ENCODE measurements around the gene HTT. TPM values are rescaled to one million over a fixed set of nuclear protein-coding genes. Genes with fewer than 3 reads are reported as not detected.

The HTT gene
- total RNA-seq, 2 experiments from 2014 or later: 52.5 to 55.7 TPM

DNA sequence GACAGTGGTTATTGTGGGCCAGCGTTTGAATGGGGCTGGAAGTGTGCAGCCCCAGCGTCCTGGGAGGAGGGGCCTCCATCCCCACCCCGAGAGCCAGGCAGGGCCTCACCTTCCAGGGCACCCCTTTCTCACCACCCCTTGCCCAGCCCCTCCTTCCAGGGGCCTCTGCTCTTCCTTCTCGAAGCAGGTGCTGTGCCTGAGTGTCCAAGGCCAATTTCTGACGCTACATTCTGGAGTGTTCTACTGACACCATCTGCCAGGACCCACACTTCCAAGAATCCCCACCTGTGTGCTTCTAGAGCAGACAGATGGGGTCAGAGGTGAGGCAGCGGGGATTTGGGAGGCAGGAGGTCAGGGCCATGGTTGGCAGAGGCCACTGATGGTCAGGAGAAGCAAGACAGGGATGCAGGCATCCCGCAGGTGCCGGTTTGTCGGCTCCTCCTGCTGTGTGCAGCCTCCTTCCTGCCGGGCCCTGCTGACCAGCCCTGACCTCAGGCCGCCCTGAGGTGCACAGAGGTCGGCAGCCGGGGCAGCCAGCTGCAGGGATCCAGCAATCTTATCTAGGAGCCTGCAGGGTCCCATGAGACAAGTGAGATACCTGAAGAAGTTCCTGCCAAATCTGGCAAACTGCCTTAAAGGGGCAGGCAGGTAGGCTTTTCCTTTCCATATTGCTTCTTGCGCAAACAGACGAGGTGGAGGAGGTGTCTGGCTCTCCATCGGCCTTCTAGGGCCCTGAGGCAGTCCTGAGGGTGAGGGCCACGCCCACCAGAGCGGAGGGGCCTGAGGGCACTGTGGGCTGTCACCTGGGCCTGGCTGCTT, 193.3 kb downstream of the HTT start:
- CTCF ChIA-PET: no interaction called here
- POLR2A ChIA-PET: no interaction called here

DNA sequence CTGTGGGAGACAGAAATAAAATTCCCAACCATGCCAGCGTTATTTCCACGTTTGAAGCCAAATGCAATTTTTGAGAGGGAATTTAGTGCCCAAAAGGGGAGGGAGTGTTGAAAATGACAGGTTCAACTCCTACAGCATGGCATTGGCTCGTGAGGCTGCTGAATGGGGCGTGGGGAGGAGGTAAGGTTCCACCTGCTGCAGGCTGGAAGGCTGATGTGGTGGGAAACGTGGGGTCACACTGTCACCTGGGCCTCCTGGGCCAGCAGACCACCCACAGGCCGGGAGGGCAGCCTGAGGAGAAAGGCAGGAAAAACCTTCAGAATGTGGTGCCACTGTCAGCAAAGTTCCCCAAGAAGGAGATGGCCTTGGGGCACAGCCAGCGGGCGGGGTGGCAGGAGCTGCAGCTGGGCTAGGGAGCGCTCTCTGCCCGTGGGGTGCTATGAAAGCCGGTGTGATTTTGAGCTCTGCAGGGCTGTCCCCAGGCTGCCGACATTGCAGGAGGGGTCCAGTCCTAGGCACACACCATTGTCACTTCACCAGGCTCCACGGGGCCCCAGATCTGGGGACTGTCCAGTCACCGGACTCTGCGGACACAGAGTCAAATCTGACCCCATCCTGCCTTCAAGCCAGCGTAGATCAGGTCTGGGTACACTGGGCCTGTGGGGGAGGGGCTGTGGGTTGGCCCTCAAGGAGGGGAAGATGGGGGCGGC, 194.1 kb downstream of the HTT start:
- CTCF ChIA-PET: no interaction called here
- POLR2A ChIA-PET: no interaction called here

DNA sequence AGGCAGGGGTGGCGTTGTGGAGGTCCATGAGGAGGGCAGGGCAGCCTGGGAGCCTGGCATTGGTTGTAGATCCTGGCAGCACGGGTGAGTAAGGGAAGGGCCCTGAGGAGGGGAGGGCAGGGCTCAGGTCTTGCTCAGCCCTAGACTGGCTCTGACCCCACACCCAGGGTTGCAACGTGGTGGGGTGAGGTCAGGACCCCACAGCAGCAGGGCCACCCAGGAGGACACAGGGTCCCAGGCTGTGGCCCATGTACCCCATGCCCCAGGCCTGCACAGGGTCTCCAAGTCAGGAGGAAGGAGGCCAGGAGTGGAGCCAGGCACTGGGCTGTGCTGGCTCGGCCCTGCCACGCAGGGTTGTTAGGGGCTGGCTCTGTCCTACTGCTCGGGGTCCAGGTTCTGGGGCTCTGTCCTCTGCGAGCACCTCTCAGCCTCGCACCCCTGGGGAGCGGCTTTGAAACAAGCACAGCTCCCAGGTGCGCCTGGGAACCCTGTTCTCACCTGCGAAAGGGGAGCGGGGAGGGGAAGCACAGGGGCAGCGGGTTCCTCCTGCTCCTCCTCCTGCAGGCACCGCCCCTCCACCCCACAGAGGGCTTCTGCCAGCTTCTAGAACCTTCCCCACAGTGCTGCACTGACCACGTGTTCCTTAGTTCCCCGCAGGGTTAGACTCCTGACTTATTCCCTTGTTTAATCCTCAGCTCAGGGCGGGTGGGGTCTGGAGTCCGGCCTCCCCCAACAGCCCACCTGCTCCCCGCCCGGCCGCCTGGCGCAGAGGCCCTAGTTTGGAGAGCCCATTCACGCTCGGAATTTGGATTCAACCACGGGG, 194.8 kb downstream of the HTT start:
- ChIA-PET POLR2A (no interaction called here), CTCF (no interaction called here)

DNA sequence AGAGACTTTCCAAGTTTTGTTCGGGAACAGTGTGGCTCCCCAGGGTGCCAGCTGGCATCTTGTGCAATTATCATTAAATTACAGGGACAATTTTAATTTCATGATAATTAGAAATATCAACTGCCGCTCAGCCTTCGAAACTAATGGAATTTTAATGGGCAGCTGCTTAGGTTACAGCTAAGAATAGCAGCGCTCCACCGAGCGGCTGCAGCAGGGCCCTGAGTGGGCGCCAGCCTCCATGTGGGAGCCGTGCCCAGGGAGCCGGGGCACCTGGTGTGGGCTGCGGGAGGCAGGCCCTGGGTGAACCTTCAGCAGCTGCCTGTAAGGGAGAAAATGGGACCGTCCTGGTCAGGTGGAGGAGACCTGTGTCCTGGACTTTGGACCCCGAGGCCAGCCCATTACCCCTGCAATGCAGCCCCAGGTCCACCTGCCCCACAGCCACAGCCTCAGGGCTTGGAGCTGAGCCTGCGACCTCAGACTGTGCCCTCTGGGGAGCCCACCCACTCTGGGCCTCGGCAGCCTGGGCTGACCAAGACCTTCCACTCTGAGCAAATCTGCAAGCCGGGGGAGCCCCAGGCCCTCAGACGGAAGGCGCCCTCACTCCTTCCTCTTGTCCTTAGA, 195.6 kb downstream of the HTT start:
- POLR2A ChIA-PET: no interaction called here
- CTCF ChIA-PET: no interaction called here

DNA sequence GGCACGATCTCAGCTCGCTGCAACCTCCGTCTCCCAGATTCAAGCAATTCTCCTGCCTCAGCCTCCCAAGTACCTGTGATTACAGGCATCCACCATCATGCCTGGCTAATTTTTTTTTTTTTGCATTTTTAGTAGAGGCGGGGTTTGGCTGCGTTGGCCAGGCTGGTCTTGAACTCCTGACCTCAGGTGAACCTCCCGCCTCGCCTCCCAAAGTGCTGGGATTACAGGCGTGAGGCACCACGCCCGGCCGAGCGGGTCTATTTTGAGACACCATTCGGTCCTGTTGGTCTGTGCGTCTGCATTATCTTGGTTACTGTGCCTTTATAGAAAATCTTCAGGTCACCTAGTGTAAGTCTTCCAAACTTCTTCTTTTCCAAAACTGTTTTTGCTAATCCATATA, 196.7 kb downstream of the HTT start:
- CTCF ChIA-PET: no interaction called here
- POLR2A ChIA-PET: no interaction called here

DNA sequence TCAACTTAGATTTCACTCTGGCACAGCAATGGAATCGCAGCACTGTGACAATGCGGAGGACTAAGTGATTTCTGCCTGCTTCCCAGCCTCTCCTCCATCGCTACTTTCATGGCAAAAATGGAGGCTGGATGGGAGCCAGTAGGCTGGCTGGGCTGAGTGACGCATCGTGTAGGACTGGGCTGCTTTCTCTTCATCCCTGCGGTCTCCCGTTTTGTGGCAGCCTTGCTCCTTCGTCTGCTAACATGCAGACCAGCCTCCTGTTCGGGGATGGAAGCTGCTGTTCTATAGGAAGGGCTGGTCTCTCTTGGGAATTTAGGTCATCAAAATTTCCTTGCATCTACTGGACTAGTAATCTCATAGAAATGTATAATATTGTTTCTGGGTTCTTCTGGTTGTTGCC, 202.5 kb downstream of the HTT start:
- ChIA-PET CTCF (no interaction called here), POLR2A (no interaction called here)

DNA sequence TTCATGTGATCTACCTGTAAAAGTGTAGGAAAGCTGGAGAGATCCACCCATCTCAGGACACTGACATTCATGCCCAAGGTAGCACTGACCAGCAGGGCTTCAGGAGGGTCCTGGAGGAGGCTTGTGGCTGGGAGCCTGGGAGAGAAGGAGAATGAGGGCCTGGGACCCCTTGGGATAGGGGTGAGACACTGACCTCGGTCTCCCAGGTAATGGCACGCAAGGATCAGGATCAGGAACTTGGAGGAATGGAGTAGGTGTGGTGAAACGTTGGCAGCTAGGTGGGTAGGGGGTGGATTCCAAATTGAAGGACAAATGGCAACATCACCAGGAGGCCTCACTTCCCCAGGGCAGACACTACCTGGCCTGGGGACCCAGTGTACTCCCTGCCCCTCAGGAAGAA, 206.0 kb downstream of the HTT start:
- ChIA-PET POLR2A (no interaction called here), CTCF (no interaction called here)

DNA sequence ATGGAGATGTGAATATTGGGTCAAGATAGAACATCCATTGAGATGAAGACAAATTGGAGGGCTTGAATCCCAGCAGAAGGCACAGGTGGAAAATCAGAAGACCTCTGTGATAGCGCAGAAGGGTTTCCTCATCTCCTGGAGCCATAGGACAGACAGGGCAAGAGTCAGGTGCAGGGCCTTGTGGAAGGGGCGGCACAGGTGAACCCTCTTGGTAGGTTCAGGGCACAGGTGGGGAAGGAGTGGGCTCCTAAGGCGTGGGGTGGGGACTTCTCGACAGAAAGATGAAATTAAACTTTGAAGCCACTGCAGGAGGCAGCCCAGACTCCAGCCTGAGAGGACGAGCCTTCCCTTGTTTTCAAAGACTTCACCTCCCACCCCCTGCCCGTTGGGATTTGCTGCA, 209.0 kb downstream of the HTT start:
- ChIA-PET CTCF (no interaction called here), POLR2A (no interaction called here)

DNA sequence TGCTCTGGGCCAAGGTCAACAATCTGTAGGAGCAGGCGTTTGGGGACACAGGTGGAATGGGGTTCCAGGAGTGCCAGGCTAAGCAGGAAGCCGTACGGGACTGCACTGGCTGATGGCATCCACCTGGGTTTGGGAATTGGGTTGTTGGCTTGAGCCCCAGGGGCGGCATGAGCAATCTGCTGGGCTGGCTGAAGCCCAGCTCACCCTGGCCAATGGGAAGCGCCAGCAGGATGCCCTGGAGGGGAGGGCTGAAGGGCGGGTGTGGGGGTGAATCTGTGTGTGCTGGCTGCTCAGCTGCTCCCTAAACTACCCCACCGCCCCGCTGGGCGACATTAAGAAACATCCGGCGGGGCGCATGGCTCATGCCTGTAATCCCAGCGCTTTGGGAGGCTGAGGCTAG, 209.4 kb downstream of the HTT start:
- POLR2A ChIA-PET: no interaction called here

DNA sequence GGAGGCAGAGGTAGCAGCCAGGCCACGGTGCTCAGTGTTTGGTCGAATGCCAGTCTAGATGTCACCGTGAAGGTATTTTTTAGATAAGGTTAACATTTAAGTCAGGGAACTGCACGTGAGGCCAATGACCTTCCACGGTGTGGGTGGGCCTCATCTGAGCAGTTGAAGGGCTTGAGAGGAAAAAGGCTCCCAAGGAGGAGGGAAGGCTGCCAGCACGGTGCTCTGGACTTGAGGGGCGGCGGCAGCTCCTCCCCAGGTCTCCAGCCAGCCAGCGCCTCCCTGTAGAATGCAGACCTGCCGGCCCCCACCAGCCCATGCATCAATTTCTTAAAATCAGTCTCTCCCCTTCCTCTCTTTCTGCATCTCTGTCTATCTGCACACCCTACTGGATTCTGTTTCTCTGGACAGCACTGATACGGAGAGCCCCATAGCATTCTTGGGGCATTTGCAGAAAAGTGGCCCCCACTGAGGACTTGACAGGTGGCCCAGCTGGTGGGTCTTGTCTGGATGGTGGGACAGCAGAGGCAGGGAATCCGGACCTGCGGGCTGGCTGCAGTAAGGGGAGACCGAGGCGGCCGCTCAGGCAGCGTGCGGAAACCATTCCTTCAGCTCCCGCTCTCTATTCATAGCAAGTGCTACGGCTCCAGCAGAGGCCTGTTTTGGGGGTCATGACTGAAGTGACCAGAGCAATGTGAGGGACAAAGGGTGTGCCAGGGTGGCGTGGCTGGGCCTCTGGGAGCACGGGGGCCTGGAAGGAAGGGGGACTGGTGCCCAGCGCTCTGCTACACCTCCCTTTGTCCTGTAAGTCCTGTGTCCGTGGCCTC, 210.5 kb downstream of the HTT start:
- ChIA-PET POLR2A (no interaction called here), CTCF (no interaction called here)

More for the DNA sequence above, 209.4 kb downstream of the HTT start:
- CTCF ChIA-PET: no interaction called here

DNA sequence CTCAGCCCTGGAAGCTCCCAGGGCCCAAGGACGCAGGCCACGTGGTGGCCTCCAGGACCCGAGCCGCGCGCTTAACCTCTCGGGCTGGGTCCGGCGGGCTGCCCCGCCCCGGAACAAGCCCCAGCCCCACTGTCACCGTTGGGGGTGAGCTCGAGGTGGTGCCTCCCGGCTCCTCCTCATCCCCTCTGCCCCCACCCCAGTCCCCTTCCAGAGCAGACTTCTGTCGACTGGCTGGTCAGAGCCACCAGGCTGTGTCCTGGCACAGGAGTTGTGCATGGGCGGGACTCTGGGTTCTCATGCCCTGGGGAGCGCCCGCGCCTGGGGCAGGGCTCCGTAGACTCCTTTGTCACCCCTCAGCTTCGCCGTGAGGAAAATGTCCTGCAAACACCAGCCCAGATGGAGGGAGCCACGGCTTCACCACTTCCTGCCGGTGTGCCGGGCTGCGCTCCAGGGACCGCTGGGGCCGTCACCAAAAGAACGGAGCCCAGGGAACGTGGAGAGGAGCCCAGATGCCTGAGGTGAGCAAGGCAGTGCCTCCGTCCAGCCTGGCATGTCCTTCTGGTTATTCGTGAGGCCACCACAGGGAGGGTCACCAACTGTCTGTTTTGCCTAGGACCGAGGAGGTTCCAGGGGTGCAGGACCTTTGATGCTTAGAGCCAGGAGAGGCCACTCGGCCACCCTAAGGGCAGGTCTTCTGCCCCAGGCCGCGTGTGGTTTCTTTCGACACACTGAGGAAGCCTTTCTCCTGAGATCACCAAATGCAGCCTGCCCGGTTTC, 211.3 kb downstream of the HTT start:
- POLR2A ChIA-PET: no interaction called here
- CTCF ChIA-PET: no interaction called here

DNA sequence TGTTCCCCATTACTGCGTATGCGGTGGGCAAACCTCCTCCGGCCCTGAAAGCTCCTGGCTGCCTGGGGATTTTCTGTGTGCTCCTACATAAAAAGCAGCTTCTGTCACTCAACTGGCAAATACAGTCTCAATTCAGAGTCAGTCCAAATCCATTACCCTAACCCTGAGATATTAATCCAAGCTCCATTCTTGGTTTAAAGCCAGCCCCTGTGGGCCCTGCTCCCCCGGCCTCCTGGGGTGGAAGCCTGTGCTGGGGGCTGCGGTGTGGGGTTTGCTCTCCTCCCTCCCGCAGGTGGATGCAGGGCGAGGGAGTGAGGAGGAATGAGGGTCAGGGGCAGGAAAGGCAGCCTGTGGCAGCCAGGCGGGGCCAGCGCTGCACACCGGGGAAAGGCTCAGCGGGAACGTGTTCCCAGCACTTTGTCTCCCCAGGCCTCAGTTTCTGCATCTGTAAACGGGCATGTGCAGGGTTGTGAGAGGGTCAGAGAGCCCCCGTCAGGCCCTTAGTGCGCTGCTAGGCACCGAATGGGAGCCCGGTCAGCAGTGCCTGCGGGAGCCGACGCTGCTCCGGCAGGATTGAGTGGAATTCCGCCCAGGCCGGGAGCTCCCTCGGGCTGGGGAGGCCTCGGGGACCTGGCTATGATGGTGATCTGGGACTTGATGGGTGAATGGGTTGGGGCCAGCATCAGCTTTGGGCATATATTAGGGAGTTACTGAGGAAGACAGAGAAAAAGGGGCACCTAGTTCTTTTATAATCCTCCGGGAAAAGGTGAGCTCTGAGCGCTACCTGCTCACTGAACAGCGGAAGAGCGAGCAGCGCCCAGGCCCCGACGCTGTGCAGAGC, 212.1 kb downstream of the HTT start:
- POLR2A ChIA-PET: no interaction called here
- CTCF ChIA-PET: no interaction called here

DNA sequence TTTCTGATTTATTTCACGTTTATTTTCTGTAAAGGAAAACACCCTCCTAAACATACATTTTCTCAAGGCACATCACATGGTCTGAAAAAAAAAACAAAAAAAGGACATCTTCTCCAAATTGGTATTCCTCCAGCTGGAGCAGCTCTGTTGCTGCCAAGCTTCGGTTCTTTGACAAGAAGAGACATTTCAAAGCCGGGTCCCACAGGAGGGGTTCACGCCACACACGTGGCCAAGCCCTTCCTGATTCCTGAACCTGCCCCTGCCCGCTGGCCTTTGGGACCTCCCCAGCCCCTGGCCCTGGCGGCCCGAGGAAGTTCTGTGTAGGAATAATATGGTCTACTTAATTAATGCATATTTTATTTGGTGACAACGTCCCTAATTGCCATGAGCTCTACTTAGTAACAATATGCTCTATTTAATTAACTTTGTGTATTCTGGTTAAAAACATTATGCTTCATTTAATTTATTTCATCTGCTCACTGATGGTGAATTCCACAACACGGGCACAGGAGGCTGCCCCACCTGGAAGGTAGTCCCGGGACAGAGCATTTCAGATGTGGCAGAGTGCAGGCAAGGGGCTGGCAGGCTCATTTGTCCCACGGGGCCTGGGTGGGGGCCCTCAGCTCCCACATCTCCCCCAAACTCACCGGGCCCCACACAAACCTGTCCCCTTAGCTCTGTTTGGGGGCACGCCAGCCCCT, 212.9 kb downstream of the HTT start:
- CTCF ChIA-PET: no interaction called here
- POLR2A ChIA-PET: no interaction called here

DNA sequence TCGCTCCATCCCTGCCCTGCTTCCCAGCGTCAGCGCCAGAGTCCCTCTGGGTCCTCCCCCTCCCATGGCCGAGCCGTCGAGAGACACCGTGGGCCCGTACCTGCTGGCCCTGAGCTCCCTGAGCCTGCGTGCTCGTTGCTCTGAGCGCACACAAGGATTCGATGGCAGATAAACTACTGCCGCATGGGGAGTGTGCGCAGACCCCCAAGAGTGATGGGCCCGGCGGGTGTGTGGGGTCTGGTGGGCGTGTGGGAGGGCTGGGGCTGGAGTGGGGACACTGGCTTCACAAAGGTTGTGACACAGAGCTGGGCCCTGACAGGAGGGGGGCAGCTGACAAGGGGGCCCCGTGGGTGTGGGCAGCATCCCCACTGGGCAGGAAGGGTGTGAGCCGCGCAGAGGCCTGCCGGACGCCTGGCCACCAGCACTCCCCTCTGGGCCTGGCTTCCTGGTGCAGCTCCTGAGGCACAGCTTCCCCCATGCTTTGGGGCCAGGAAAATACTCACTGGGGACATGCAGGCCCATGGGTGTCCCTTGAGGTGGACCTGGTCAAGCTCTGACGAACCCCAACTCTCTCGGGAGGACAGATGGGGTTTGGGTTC, 213.6 kb downstream of the HTT start:
- POLR2A ChIA-PET: no interaction called here
- CTCF ChIA-PET: no interaction called here

DNA sequence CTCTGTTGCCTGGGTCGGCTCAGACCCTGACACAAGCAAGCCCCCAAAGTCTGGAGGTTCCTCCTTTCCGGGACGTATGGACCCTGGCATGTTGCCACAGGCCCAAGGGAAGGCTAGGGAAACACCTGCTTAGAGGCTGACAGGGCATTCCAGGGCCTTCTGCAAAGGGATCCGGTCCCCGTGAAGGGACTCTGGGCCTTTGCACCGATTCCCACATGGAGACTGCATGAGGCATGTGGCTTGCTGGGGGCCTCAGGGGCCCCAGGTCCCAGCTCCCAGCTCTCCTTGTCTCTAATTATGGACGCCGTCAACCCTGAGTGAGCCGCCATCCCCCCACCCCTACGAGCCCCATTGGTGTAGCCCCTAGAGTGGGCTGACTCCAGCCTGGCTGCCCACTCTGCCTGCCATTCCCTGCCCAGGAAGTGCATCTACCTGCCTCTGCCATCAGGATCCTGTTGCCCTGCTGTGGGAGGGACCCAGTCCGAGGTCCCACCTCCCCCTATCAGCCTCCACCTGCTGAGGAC, 214.2 kb downstream of the HTT start:
- CTCF ChIA-PET: no interaction called here
- POLR2A ChIA-PET: no interaction called here

DNA sequence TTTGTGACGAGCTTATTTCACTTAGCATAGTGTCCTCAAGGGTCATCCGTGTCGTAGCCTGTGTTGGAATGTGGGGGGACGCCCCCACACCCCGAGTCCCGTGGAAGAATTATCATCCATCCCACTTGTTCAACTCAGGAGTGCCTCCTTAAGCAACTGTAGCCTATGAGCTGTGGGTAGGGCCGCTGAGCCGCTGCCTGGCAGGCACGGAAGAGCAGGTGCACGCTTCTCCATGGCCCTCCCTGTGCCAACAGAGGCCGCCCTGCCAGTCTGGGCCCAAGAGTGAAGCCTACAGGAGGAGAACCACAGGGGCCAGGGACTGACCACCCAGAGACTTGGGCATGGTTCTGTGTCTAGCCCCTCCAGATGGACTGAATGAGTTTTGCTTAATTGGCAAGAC, 216.0 kb downstream of the HTT start:
- POLR2A ChIA-PET: no interaction called here
- CTCF ChIA-PET: interaction anchor here (0.7 kb wide), 1 partner anchor 590 kb away, joined by 3 read pairs; no protein-coding TSS in a partner anchor

DNA sequence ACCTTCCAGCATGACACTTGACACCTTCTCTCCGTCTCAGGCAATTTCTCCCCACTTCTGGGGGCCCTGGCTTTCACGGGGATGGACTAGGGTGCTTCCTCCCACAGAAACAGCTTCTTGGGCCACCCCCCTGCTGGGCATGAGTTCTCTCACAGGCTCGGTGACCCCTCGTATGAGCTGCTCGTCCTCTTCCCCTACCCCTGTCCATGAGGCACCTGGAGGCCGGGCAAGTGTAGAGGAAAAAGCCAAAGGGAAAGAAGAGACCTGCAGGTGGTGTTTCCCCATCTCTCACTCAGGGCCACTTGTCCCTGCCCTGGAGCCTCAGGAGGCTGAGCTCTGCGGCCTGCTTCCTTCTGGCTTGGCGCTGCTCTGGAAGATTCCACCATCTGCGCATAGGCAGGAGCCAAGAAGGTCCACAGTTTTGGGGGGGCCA, 216.4 kb downstream of the HTT start:
- ChIA-PET POLR2A (no interaction called here), CTCF (interaction anchor here (0.7 kb wide), 1 partner anchor 590 kb away, joined by 3 read pairs; no protein-coding TSS in a partner anchor)

All from activated CD8-positive, alpha-beta memory T cell treated with anti-CD3 and anti-CD28 coated beads for 36 hours (primary cell).